Lung (tissue), 12 donors: ENCODE measurements around the gene UGT1A1. TPM values are rescaled to one million over a fixed set of nuclear protein-coding genes. Genes with fewer than 3 reads are reported as not detected.
"Not testable (repeated sequence)": the region's sequence is repeated elsewhere in the genome, so short reads cannot be mapped to it uniquely, and the experiment has no call there.

ENCODE experiments used
- ATAC-seq: fragments of 200-7000 bp; cut with Tn5 transposase; one replicate; pipeline ENCODE4 v1.9.1; 2020; ENCODE audit warnings: moderate number of reproducible peaks; ENCODE audit not compliant: insufficient read depth, low FRiP score
- DNase-seq, 3 donors: peaks; one replicate each; pipeline ENCODE4 v3.0.0-alpha.2; 2013 to 2017
- H3K27ac ChIP-seq, 2 donors: one replicate each; pipeline ENCODE4 v1.5.1; 2013; ENCODE audit warnings: mild to moderate bottlenecking in 2 of 2, moderate library complexity in 2 of 2, control low read depth in 1 of 2, inconsistent platforms in 1 of 2, low read depth in 1 of 2, low read length in 1 of 2
- H3K27me3 ChIP-seq, 3 donors: one replicate each; pipeline ENCODE4 v1.5.1; 2013; ENCODE audit warnings: low read length in 2 of 3; ENCODE audit not compliant: control insufficient read depth in 3 of 3, insufficient read depth in 3 of 3
- H3K36me3 ChIP-seq, 4 donors: one replicate each; pipeline ENCODE4 v1.5.1; 2013; ENCODE audit warnings: low read length in 4 of 4, mild to moderate bottlenecking in 1 of 4, moderate library complexity in 1 of 4; ENCODE audit not compliant: control insufficient read depth in 4 of 4, insufficient read depth in 4 of 4
- H3K4me1 ChIP-seq, 5 donors: one replicate each; pipeline ENCODE4 v1.5.1; 2013; ENCODE audit warnings: low read length in 5 of 5, mild to moderate bottlenecking in 2 of 5, moderate library complexity in 1 of 5; ENCODE audit not compliant: control insufficient read depth in 5 of 5, insufficient read depth in 5 of 5
- H3K4me3 ChIP-seq: one replicate; pipeline ENCODE4 v1.5.1; 2013; ENCODE audit warnings: mild to moderate bottlenecking, control low read depth, moderate library complexity
- H3K9ac ChIP-seq, 2 donors: one replicate each; pipeline ENCODE4 v1.5.1; 2013; ENCODE audit warnings: low read length in 2 of 2, control low read depth in 1 of 2; ENCODE audit not compliant: insufficient read depth in 1 of 2
- H3K9me3 ChIP-seq, 4 donors: one replicate each; pipeline ENCODE4 v1.5.1; 2013; ENCODE audit warnings: low read length in 3 of 4, mild to moderate bottlenecking in 1 of 4, moderate library complexity in 1 of 4; ENCODE audit not compliant: control insufficient read depth in 4 of 4, insufficient read depth in 3 of 4
- WGBS, 2 donors: extraction: QIAGEN DNeasy Blood & Tissue Kit; methylation state at CpG; one replicate each; pipeline ENCODE4 v1.1.7; 2013; 5-methylcytosine and 5-hydroxymethylcytosine counted together
- polyA plus RNA-seq, 2 donors: library from polyadenylated mRNA; stranded (reverse); fragments of 200-250 nt; gene quantifications; one replicate each; pipeline ENCODE4 v1.2.1, GENCODE V29; 2013
- total RNA-seq, 2 donors: library from RNA; depleted of rRNA in 1 of 2; stranded (reverse); fragments of >200 nt in 1 of 2; gene quantifications; one replicate each; pipeline ENCODE4 v1.2.1, GENCODE V29; 2014 to 2021
- TF ChIP-seq, protein P1 (sequence below): IDR thresholded peaks from 2 replicates; pipeline ENCODE4 v1.5.1; 2012; ENCODE audit warnings: mild to moderate bottlenecking; ENCODE audit errors: control extremely low read depth, extremely low read depth
- donor health status: control.
- donor health status: control.
- donor health status: Bipolar disorder and iron deficiency.
- donor health status: healthy.
- donor health status: DM: yes; HTN: yes; CAD: no.

Gene UGT1A1
- total and polyA plus RNA-seq, 4 donors, result 0.01 to 0.49 (median 0.04) TPM; not detected in 1

DNA sequence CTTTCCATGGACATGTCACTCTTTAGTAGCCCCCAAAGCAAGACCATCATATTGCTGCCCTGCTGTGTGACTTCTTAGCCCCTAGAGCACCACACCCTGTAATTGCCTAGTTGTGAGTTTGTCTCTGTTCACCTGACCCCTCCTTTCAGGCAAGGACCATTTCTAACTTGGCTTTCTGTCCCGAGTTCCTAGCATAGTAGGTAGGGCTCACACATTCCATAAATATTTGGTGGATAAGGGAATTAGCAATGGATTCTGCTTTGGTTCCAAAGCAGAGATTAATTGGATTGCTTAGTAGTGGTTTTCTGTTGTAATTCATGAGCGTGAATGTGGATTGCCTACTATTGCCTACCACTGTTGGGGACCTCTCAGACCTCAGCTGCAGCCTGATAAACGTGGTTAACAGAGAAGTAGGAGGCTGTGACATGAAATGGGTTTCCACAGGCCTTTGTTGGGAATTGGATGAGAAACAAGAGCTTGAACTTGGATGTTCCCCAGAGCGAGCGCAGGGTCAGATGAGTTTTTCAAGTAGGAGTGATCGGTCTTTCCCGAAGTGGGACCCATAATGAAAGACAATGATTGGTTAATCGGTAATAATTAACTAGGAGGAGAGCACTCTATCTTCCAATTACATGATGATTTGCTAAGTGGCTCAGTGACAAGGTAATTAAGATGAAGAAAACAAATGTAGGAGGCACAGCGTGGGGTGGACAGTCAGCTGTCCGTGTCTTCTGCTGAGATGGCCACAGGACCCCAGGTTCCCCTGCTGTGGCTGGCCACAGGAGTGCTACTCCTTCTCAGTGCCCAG, 13.4 kb upstream of the UGT1A1 start:
- 76 to 78% methylated on average over 10 of the region's 10 CpGs for WGBS, 2 donors
- H3K36me3 ChIP-seq, result no peaks in the 10 kb centered on the region
- no peak overlapping the region for H3K27ac ChIP-seq
- no peaks in the 10 kb centered on the region for H3K27me3 ChIP-seq
- TF ChIP-seq, protein P1, sequence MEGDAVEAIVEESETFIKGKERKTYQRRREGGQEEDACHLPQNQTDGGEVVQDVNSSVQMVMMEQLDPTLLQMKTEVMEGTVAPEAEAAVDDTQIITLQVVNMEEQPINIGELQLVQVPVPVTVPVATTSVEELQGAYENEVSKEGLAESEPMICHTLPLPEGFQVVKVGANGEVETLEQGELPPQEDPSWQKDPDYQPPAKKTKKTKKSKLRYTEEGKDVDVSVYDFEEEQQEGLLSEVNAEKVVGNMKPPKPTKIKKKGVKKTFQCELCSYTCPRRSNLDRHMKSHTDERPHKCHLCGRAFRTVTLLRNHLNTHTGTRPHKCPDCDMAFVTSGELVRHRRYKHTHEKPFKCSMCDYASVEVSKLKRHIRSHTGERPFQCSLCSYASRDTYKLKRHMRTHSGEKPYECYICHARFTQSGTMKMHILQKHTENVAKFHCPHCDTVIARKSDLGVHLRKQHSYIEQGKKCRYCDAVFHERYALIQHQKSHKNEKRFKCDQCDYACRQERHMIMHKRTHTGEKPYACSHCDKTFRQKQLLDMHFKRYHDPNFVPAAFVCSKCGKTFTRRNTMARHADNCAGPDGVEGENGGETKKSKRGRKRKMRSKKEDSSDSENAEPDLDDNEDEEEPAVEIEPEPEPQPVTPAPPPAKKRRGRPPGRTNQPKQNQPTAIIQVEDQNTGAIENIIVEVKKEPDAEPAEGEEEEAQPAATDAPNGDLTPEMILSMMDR, result no peak
- H3K9me3 ChIP-seq, result peaks cover 0 to 12% (median 3%) of the 10 kb centered on the region in 4 donors
- no peak overlapping the region for H3K9ac ChIP-seq
- peak in 1 of 3 donors; percentile 1 for DNase-seq
- no peaks in the 10 kb centered on the region for H3K4me1 ChIP-seq
- H3K4me3 ChIP-seq, result no peak overlapping the region
- ATAC-seq, result no peak

DNA sequence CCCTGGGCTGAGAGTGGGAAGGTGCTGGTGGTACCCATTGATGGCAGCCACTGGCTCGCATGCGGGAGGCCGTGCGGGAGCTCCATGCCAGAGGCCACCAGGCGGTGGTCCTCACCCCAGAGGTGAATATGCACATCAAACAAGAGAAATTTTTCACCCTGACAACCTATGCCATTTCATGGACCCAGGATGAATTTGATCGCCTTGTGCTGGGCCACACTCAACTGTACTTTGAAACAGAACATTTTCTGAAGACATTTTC, 12.9 kb upstream of the UGT1A1 start:
- Histone ChIP-seq H3K27ac (no peak overlapping the region), H3K36me3 (no peaks in the 10 kb centered on the region), H3K27me3 (no peaks in the 10 kb centered on the region), H3K4me3 (no peak overlapping the region), H3K4me1 (no peaks in the 10 kb centered on the region), H3K9ac (no peak overlapping the region), H3K9me3 (peaks cover 0 to 12% (median 3%) of the 10 kb centered on the region in 4 donors)
- TF ChIP-seq, protein P1, result no peak
- 89 to 97% methylated on average over 6 of the region's 6 CpGs for WGBS, 2 donors
- DNase-seq (no peak), ATAC-seq (no peak)

DNA sequence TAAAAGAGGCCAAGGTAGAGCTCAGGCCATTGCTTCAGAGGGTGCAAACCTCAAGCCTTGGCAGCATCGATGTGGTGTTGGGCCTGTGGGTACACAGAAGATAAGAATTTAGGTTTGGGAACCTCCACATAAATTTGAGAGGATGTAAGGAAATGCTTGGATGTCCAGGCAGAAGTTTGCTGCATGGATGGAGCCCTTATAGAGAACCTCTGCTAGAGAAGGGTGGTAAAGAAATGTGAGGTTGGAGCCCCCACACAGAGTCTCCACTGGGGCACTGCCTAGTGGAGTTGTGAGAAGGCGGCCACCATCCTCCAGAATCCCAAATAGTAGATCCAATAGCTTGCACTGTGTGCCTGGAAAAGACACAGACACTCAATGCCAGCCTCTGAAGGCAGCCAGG, 9.4 kb upstream of the UGT1A1 start:
- not testable (repeated sequence) for ATAC-seq, H3K4me1 ChIP-seq, H3K27ac ChIP-seq, H3K9ac ChIP-seq, H3K36me3 ChIP-seq, H3K4me3 ChIP-seq, DNase-seq, H3K27me3 ChIP-seq
- H3K9me3 ChIP-seq, result peaks cover 0 to 13% (median 3%) of the 10 kb centered on the region in 4 donors
- 82 to 84% methylated on average over 2 of the region's 2 CpGs for WGBS, 2 donors

DNA sequence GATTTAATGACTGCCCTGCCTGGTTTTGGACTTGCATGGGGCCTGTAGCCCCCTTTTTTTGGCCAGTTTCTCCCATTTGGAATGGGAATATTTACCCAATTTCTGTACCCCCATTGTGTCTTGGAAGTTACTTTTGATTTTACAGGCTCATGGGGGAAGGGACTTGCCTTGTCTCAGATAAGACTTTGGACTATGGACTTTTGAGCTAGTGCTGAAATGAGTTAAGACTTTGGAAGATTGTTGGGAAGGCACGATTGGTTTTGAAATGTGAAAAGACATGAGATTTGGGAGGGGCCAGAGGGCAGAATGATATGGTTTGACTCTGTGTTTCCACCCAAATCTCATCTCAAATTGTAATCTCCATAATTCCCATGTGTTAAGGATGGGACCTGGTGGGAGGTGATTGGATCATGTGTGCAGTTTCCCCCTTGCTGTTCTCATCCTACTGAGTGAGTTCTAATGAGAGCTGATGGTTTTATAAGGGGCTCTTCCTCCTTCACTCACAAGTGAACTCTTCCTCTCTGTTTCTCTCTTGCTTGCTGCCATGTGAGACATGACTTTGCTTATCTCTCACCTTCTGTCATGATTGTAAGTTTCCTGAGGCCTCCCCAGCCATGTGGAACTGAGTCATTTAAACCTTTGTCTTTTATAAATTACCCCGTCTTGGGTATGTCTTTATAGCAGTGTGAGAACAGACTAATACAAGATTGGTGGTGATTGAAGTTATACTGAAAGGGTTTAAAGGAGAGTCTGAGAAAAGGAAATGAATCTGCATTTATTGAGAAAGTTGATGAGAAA, 8.7 kb upstream of the UGT1A1 start:
- not testable (repeated sequence) for H3K27me3 ChIP-seq, H3K4me1 ChIP-seq, H3K4me3 ChIP-seq, H3K36me3 ChIP-seq, ATAC-seq, H3K9ac ChIP-seq, H3K27ac ChIP-seq, DNase-seq
- H3K9me3 ChIP-seq, result peaks cover 0 to 13% (median 3%) of the 10 kb centered on the region in 4 donors
- 78 to 87% methylated on average over 2 of the region's 2 CpGs for WGBS, 2 donors
